Dendritic cell treated with granulocyte-macrophage colony-stimulating factor and Interleukin-4, amounts not matched to agents 40 ng/mL and 50 ng/mL, for 4 days (primary cell): Measurements from ENCODE around the gene VCPKMT.
A peak's percentile ranks its signal among the peaks of the same experiment; 100 is the strongest.

Experiments
- H3K27ac Mint-ChIP-seq: one replicate; pipeline ENCODE4 v1.8.0; 2022; ENCODE audit warnings: mild to moderate bottlenecking, mixed read lengths
- H3K27me3 Mint-ChIP-seq: one replicate; pipeline ENCODE4 v1.8.0; 2022; ENCODE audit warnings: mild to moderate bottlenecking, mixed read lengths
- H3K36me3 Mint-ChIP-seq: one replicate; pipeline ENCODE4 v1.8.0; 2022; ENCODE audit warnings: low read depth, mixed read lengths
- H3K4me1 Mint-ChIP-seq: one replicate; pipeline ENCODE4 v1.8.0; 2022; ENCODE audit warnings: low read depth, mixed read lengths
- H3K4me3 Mint-ChIP-seq: one replicate; pipeline ENCODE4 v1.8.0; 2022; ENCODE audit warnings: mild to moderate bottlenecking, moderate library complexity, mixed read lengths
- H3K9me3 Mint-ChIP-seq: one replicate; pipeline ENCODE4 v1.8.0; 2022; ENCODE audit warnings: mixed read lengths
- intact Hi-C: fragments of 100-400 bp; cut with micrococcal nuclease; formaldehyde crosslinking; loops from one replicate; pipeline ENCODE4 v1.15.0; 2022

VCPKMT gene

GRCh38 chr14:50067723-50068495 is 48.5 kb downstream of the VCPKMT start:
- H3K4me3 Mint-ChIP-seq: no peak overlapping the region
- intact Hi-C loops: loop anchor here (10.0 kb wide), 1 partner anchor 63 kb away; no protein-coding TSS in a partner anchor
- H3K4me1 Mint-ChIP-seq: peaks cover 53% of the 10 kb centered on the region
- H3K36me3 Mint-ChIP-seq: no peaks in the 10 kb centered on the region
- no peak overlapping the region for H3K27ac Mint-ChIP-seq
- H3K27me3 Mint-ChIP-seq: no peaks in the 10 kb centered on the region
- no peaks in the 10 kb centered on the region for H3K9me3 Mint-ChIP-seq

GRCh38 chr14:50065583-50065982 is 50.8 kb downstream of the VCPKMT start:
- Mint-ChIP-seq H3K4me3 (no peak overlapping the region), H3K27ac (peak overlapping the region; percentile 85), H3K4me1 (peaks cover 64% of the 10 kb centered on the region), H3K9me3 (no peaks in the 10 kb centered on the region), H3K27me3 (no peaks in the 10 kb centered on the region), H3K36me3 (no peaks in the 10 kb centered on the region)
- intact Hi-C loops: loop anchor here (2.0 to 10.0 kb wide), 3 partner anchors 17 to 61 kb away; no protein-coding TSS in a partner anchor

- peak overlapping the region; percentile 85 for H3K27ac Mint-ChIP-seq
- H3K36me3 Mint-ChIP-seq: no peaks in the 10 kb centered on the region
- intact Hi-C loops: loop anchor here (2.0 to 10.0 kb wide), 5 partner anchors 18 to 173 kb away; partner anchors contain the start of gene ARF6
Observed at GRCh38 chr14:50064993-50065392, 51.4 kb downstream of the VCPKMT start.

DNA sequence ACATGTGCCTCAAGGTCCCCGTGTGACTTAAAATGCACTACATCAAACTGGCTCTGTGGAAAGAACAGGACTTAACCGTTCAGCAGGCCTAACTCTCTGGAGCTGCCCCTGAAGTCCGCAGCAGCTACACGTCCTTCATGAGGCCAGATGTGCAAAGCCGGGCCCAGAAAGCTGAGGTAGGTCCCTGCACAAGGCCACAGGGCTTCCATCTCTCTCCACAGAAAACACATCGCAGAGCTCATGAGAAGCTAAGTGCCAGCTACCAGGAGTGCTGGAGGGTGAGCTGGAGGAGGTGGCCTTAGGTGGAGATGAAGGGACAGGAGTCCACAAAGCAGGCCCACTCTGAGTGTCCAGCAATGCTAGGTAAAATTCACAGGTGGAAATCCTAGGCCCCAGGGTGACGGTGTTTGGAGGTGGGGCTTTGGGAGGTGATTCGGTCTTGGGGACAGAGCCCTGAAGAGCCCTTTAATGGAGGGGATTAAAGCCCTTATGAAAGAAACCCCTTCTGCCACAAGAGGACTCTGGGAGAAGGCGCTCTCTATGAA is 52.4 kb downstream of the VCPKMT start:
- Mint-ChIP-seq H3K27me3 (no peaks in the 10 kb centered on the region), H3K27ac (peak overlapping the region; percentile 85), H3K9me3 (no peaks in the 10 kb centered on the region), H3K4me3 (no peak overlapping the region), H3K36me3 (no peaks in the 10 kb centered on the region), H3K4me1 (peaks cover 80% of the 10 kb centered on the region)
- intact Hi-C loops: loop anchor here (2.0 to 10.0 kb wide), 5 partner anchors 19 to 172 kb away; partner anchors contain the start of gene ARF6

More at GRCh38 chr14:50064993-50065392, 51.4 kb downstream of the VCPKMT start:
- Mint-ChIP-seq H3K4me3 (no peak overlapping the region), H3K4me1 (peaks cover 70% of the 10 kb centered on the region), H3K9me3 (no peaks in the 10 kb centered on the region), H3K27me3 (no peaks in the 10 kb centered on the region)

DNA sequence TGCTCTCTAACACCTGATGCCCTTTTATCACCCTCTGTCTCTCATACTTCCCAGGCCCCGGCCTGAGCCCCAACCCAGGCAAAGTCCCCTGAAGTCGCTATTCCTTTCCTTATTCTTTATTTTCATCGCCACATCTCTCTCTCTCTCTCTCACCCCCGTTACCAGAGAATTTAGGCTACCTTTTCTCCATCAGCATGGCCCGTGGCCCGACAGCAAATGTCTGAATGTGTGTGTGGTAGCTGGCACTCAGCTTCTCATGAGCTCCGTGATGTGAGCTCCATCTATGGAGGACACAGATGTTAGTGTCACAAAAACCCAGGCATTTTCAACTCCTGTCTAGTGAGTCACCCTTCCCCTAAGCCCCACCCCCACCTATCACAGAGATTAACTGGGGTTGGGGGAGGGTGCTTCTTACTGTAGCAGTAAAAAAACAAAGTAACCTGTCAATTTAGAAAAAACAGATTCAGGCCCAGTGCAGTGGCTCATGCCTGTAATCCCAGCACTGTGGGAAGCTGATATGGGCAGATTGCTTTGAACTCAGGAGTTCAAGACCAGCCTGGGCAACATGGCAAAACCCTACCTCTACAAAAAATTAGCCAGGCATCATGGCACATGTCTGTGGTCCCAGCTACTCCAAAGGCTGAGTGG is 53.8 kb downstream of the VCPKMT start:
- no peaks in the 10 kb centered on the region for H3K27me3 Mint-ChIP-seq
- peak overlapping the region; percentile 85 for H3K27ac Mint-ChIP-seq
- H3K4me3 Mint-ChIP-seq: peak overlapping the region; percentile 61

GRCh38 chr14:50061664-50062437 is 54.5 kb downstream of the VCPKMT start:
- peak overlapping the region; percentile 85 for H3K27ac Mint-ChIP-seq
- peaks cover 91% of the 10 kb centered on the region for H3K4me1 Mint-ChIP-seq
- intact Hi-C loops: loop anchor here (5.0 to 10.0 kb wide), 3 partner anchors 35 to 170 kb away; partner anchors contain the start of gene ARF6
- no peaks in the 10 kb centered on the region for H3K27me3 Mint-ChIP-seq
- no peak overlapping the region for H3K4me3 Mint-ChIP-seq
- H3K9me3 Mint-ChIP-seq: no peaks in the 10 kb centered on the region
- H3K36me3 Mint-ChIP-seq: no peaks in the 10 kb centered on the region

More for the DNA sequence above, 53.8 kb downstream of the VCPKMT start:
- Mint-ChIP-seq H3K4me1 (peaks cover 86% of the 10 kb centered on the region), H3K9me3 (no peaks in the 10 kb centered on the region), H3K36me3 (no peaks in the 10 kb centered on the region)
- intact Hi-C loops: loop anchor here (5.0 to 10.0 kb wide), 3 partner anchors 35 to 170 kb away; partner anchors contain the start of gene ARF6

DNA sequence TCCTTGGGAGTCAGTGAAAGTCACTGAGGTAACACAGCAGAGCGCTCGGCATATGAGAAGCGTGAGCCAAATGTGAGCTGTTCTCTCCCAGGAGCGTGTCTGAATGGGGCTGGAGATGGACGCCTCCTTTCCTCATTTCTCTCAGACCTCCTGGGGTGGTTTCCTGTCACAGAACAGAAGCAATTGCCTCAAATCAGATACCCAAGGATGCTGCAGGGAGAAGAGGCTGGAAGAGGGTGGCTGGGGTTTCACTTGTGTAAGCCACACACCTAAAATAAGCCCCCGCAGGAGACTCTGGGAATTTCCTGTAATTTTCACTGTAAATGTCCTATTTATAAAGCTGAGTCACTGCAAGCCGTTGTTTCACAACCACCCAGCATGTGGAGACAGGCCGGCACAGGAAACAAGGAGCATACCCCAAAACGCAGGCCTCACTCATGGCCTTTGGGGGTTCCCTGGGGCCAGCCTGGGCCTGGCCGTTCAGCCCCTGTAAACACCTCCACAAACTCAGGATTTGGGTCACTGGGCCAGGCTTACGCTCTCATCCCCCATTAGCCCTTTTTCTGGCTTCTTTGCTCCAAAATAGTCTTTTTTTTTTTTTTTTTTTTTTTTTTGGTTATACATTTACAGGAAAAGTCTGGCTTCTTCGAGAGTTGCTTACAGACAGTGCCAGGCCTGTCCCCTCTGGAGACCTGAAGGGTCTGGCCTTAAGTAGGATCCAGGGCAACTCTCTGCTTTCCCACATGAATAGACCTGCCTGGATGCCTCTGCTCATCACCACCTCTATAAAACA is 55.3 kb downstream of the VCPKMT start:
- H3K27ac Mint-ChIP-seq: peak overlapping the region; percentile 85
- no peaks in the 10 kb centered on the region for H3K9me3 Mint-ChIP-seq
- no peaks in the 10 kb centered on the region for H3K27me3 Mint-ChIP-seq
- H3K4me3 Mint-ChIP-seq: no peak overlapping the region
- H3K36me3 Mint-ChIP-seq: no peaks in the 10 kb centered on the region
- H3K4me1 Mint-ChIP-seq: peaks cover 91% of the 10 kb centered on the region
- intact Hi-C loops: loop anchor here (5.0 to 10.0 kb wide), 3 partner anchors 36 to 169 kb away; partner anchors contain the start of gene ARF6

DNA sequence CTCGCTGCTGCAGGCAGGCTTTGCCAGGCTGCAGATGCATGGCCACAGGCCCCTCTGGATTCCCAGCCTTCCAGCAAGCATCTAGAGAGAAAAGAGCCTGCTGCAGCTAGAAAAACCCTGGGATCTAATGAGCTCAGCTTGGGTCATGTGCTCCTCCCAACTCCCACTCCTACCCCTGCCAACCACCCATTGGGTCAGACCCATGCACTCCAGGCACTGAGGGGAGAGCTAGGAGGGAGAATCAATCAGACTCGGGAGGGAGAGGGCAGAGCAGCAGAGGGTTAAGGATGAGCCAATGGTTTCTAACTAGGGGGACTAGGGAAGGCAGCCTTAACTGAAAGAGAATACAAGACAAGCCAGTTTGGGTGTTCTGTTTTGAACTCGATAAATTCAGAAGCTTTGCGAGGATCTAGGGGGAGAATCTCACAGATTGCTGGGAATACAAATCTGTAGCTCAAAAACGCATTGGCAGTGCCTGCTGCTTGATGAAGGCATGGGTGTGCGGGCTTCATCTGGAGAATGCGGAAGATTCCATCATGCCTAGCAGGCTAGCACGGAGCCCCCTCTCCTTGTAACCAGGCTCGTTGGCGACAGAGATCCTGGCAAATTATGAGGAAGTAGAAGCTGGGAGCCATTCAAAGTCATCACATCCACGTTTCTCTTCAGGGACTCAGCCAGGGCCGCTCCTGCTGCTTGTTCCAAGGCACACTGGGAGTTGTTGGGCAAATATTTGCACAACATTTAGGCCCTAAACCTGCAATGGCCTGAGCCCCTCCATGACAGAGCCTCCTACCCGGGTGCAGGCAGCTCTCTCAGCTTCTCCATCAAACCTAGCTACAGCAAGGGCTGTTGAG is 56.4 kb downstream of the VCPKMT start:
- H3K27ac Mint-ChIP-seq: peak overlapping the region; percentile 85
- H3K4me1 Mint-ChIP-seq: peaks cover 84% of the 10 kb centered on the region
- H3K27me3 Mint-ChIP-seq: no peaks in the 10 kb centered on the region
- intact Hi-C loops: loop anchor here (5.0 to 10.0 kb wide), 3 partner anchors 37 to 168 kb away; partner anchors contain the start of gene ARF6
- no peaks in the 10 kb centered on the region for H3K9me3 Mint-ChIP-seq
- no peaks in the 10 kb centered on the region for H3K36me3 Mint-ChIP-seq
- no peak overlapping the region for H3K4me3 Mint-ChIP-seq
